HUES48 (cell line): ENCODE data around the gene CLEC4C.
"Not testable (repeated sequence)": the region's sequence is repeated elsewhere in the genome, so short reads cannot be mapped to it uniquely, and the experiment has no call there.

Experiments used
- H3K27ac ChIP-seq: one replicate; pipeline ENCODE4 v1.7.0; 2013; ENCODE audit warnings: low read depth, low read length, inconsistent platforms
- H3K27me3 ChIP-seq: 2 replicates; pipeline ENCODE4 v1.6.1; 2013; ENCODE audit warnings: mild to moderate bottlenecking, low read length; ENCODE audit not compliant: control insufficient read depth, insufficient read depth
- H3K36me3 ChIP-seq: 2 replicates; pipeline ENCODE4 v1.6.1; 2013; ENCODE audit warnings: low read length; ENCODE audit not compliant: control insufficient read depth, insufficient read depth
- H3K4me1 ChIP-seq: 2 replicates; pipeline ENCODE4 v1.6.1; 2013; ENCODE audit warnings: mild to moderate bottlenecking, low read length; ENCODE audit not compliant: control insufficient read depth, insufficient read depth
- H3K4me3 ChIP-seq: 2 replicates; pipeline ENCODE4 v1.5.1; 2013; ENCODE audit warnings: mild to moderate bottlenecking, low read depth, low read length
- H3K9ac ChIP-seq: 2 replicates; pipeline ENCODE4 v1.6.1; 2013; ENCODE audit warnings: mild to moderate bottlenecking, low read depth, low read length, moderate library complexity
- H3K9me3 ChIP-seq: 2 replicates; pipeline ENCODE4 v1.6.1; 2013; ENCODE audit warnings: low read length; ENCODE audit not compliant: control insufficient read depth, insufficient read depth

Gene CLEC4C, protein sequence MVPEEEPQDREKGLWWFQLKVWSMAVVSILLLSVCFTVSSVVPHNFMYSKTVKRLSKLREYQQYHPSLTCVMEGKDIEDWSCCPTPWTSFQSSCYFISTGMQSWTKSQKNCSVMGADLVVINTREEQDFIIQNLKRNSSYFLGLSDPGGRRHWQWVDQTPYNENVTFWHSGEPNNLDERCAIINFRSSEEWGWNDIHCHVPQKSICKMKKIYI

DNA sequence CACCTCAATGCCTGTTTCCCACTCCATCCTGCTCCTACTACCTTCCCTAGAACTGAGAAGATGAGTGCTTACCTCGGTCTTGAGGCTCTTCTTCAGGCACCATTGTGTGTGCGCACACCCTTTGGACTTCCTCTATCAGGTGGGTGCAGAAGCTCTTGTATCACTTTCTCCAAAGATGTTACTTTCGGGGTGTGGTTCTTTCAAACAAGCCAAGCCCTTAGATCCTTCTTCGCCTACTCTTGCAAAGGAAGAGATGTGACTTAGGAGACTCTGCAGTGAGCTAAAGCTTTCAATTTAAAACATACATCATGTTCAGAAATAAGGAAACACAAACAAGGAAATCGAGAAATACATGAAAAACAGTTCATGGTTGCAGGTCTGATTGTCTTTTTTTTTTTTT lies at the start of gene CLEC4C:
Gene CLEC4C (minus strand): TSS at position 130 of the 400 bp plus-strand sequence. CDS start 27 bp downstream, at position 103.
- Histone ChIP-seq H3K27me3 (no peaks in the 10 kb centered on the region), H3K9me3 (no peaks in the 10 kb centered on the region), H3K4me1 (no peaks in the 10 kb centered on the region), H3K9ac (no peak within 1 kb of the TSS), H3K36me3 (no peaks in the 10 kb centered on the region), H3K27ac (no peak within 1 kb of the TSS), H3K4me3 (no peak within 1 kb of the TSS)

DNA sequence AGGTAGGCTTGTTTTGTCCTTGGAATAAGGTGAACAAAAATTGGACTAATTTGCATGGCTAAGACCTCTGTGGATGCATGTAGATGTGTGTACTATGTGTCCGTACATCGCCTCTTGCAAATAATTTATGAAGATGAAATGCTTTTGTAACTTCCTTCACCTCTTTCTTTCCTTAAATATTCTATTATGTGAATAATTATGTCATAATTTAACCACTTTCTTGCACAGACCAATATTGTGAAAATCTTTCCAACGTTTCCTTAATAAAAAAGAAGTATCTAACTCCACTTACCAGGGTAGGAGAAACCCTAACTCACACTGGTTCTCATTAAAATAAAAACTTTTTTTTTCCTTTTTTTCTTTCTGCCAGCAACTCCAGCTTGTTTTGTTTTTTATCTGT lies 46.0 kb upstream of the CLEC4C start:
- Histone ChIP-seq H3K4me1 (peaks cover 18% of the 10 kb centered on the region), H3K4me3 (no peak overlapping the region), H3K27me3 (no peaks in the 10 kb centered on the region), H3K36me3 (peaks cover 49% of the 10 kb centered on the region), H3K27ac (no peak overlapping the region), H3K9me3 (no peaks in the 10 kb centered on the region), H3K9ac (no peak overlapping the region)

DNA sequence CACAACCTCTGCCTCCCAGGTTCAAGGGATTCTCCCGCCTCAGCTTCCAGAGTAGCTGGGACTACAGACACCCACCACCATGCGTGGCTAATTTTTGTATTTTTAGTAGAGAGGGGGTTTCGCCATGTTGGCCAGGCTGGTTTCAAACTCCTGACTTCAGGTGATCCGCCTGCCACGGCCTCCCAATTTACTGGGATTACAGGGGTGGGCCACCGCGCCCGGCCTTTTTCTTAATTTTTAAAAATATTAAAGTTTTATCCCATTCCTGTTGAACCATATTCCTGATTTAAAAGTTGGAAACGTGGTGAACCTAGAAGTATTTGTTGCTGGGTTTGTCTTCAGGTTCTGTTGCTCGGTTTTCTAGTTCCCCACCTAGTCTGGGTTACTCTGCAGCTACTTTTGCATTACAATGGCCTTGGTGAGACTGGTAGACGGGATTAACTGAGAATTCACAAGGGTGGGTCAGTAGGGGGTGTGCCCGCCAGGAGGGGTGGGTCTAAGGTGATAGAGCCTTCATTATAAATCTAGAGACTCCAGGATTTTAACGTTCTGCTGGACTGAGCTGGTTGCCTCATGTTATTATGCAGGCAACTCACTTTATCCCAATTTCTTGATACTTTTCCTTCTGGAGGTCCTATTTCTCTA lies 41.8 kb upstream of the CLEC4C start, which contains the start of gene NANOG:
Gene NANOG (plus strand): TSS at position 519 of the 645 bp plus-strand sequence. CDS start 213 bp downstream, outside the sequence.
- H3K9me3 ChIP-seq, H3K27me3 ChIP-seq: not testable (repeated sequence)
- peaks cover 27% of the 10 kb centered on the region for H3K36me3 ChIP-seq
- H3K27ac ChIP-seq = peak within 1 kb of the TSS; percentile 91
- H3K9ac ChIP-seq = peak within 1 kb of the TSS; percentile 62
- peak within 1 kb of the TSS; percentile 78 for H3K4me3 ChIP-seq
- peaks cover 37% of the 10 kb centered on the region for H3K4me1 ChIP-seq

DNA sequence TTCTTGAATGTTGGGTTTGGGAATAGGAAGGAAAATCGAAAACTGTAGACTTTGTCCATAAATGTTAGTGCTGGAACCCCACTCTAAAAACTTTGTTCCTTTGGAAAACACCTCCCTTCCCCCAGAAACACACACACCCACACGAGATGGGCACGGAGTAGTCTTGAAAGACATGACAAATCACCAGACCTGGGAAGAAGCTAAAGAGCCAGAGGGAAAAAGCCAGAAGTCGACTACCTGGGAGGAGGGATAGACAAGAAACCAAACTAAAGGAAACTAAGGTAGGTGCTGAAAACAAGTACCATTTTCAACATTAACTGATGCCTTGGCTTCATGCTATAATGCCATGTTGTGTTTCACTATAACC lies 41.1 kb upstream of the CLEC4C start:
- Histone ChIP-seq H3K27me3 (no peaks in the 10 kb centered on the region), H3K27ac (peak overlapping the region; percentile 91), H3K36me3 (peaks cover 20% of the 10 kb centered on the region), H3K4me3 (peak overlapping the region; percentile 78), H3K4me1 (peaks cover 37% of the 10 kb centered on the region), H3K9me3 (no peaks in the 10 kb centered on the region), H3K9ac (peak overlapping the region; percentile 62)

GRCh38 chr12:7787574-7788293 lies 40.6 kb upstream of the CLEC4C start:
- Histone ChIP-seq H3K9me3 (no peaks in the 10 kb centered on the region), H3K4me3 (peak overlapping the region; percentile 78), H3K27ac (peak overlapping the region; percentile 91), H3K36me3 (peaks cover 15% of the 10 kb centered on the region), H3K4me1 (peaks cover 37% of the 10 kb centered on the region), H3K9ac (peak overlapping the region; percentile 62), H3K27me3 (no peaks in the 10 kb centered on the region)

- Histone ChIP-seq H3K9ac (no peak overlapping the region), H3K4me3 (no peak overlapping the region), H3K4me1 (peaks cover 34% of the 10 kb centered on the region), H3K36me3 (no peaks in the 10 kb centered on the region), H3K9me3 (no peaks in the 10 kb centered on the region), H3K27ac (no peak overlapping the region), H3K27me3 (no peaks in the 10 kb centered on the region)
Measured at GRCh38 chr12:7784701-7785100, 37.5 kb upstream of the CLEC4C start.

DNA sequence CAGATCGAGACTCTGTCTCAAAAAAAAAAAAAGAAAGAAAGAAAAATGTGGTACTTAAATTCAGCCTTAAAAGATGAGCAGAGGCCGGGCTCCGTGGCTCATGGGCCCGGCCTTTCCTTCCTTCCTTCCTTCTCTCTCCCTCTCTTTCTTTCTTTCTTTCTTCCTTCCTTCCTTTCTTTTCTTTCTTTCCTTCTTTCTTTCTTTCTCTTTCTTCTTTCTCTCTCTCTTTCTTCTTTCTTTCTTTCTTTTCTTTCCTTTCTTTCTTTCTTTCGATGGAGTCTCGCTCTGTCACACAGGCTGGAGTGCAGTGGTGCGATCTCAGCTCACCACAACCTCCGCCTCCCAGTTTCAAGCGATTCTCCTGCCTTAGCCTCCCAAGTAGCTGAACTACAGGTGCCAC lies 36.3 kb upstream of the CLEC4C start:
- not testable (repeated sequence) for H3K9me3 ChIP-seq, H3K9ac ChIP-seq, H3K27me3 ChIP-seq, H3K27ac ChIP-seq, H3K4me3 ChIP-seq, H3K36me3 ChIP-seq
- peaks cover 30% of the 10 kb centered on the region for H3K4me1 ChIP-seq

DNA sequence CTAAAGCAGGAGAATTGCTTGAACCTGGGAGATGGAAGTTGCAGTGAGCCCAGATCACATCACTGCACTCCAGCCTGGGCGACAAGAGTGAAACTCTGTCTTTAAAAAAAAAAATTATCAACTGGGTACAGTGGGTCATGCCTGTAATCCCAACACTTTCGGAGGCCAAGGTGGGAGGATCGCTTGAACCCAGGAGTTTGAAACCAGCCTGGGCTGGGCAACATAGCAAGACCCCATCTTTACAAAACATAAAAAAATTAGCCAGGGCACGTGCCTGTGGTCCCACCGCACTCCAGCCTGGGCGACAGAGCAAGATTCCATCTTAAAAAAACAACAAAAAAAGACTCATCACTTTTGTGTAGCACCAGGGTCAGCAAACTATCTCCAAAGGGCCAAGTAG lies 34.9 kb upstream of the CLEC4C start:
- Histone ChIP-seq H3K4me1 (peaks cover 17% of the 10 kb centered on the region), H3K9me3 (no peaks in the 10 kb centered on the region), H3K27ac (no peak overlapping the region), H3K9ac (no peak overlapping the region), H3K27me3 (no peaks in the 10 kb centered on the region), H3K4me3 (no peak overlapping the region), H3K36me3 (no peaks in the 10 kb centered on the region)

DNA sequence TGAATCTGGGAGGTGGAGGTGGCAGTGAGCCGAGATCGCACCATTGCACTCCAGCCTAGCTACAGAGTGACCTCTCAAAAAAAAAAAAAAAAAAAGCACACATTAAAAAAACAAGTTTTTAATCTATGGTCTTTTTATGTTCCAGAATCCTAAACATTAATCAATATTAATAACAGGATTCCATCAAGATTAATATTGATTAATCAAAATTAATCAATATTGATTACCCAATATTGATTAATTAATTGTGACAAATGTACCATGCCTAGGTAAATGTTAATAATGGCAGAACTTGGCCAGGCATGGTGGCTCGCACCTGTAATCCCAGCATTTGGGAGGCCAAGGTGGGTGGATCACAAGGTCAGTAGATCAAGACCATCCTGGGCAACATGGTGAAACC lies 34.1 kb upstream of the CLEC4C start:
- H3K4me1 ChIP-seq = peaks cover 13% of the 10 kb centered on the region
- no peaks in the 10 kb centered on the region for H3K27me3 ChIP-seq
- no peaks in the 10 kb centered on the region for H3K9me3 ChIP-seq
- H3K36me3 ChIP-seq = no peaks in the 10 kb centered on the region
- H3K27ac ChIP-seq = no peak overlapping the region
- H3K9ac ChIP-seq = no peak overlapping the region
- no peak overlapping the region for H3K4me3 ChIP-seq

- no peak overlapping the region for H3K27ac ChIP-seq
- H3K9me3 ChIP-seq = no peaks in the 10 kb centered on the region
- no peaks in the 10 kb centered on the region for H3K27me3 ChIP-seq
- no peaks in the 10 kb centered on the region for H3K36me3 ChIP-seq
- H3K4me3 ChIP-seq = no peak overlapping the region
- no peaks in the 10 kb centered on the region for H3K4me1 ChIP-seq
- H3K9ac ChIP-seq = no peak overlapping the region
Measured at GRCh38 chr12:7769999-7770398, 22.8 kb upstream of the CLEC4C start.

DNA sequence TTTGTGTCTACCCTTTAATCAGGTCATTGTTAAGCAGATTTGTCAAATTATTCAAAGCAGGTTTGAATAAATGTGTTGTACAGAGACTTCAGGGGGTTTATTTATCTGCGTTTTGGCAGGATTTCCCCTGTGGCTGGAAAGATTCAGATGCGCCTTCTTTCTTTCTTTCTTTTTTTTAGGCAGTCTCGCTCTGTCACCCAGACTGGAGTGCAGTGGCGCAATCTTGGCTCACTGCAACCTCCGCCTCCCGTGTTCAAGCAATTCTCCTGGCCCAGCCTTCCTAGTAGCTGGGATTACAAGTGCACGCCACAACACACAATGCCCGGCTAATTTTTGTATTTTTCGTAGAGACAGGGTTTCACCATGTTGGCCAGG lies 11.6 kb upstream of the CLEC4C start:
- H3K27ac ChIP-seq = peak overlapping the region; percentile 81
- 0 out of 2 replicates have a peak overlapping the region, but pooled peaks have one; percentile 22 for H3K4me3 ChIP-seq
- no peaks in the 10 kb centered on the region for H3K27me3 ChIP-seq
- peaks cover 6% of the 10 kb centered on the region; the same call in 1 of the 2 replicates for H3K4me1 ChIP-seq
- no peak overlapping the region for H3K9ac ChIP-seq
- H3K9me3 ChIP-seq = no peaks in the 10 kb centered on the region
- no peaks in the 10 kb centered on the region for H3K36me3 ChIP-seq
